HepG2 (cell line): ENCODE data around the gene GHR. TPM values are rescaled to one million over a fixed set of nuclear protein-coding genes. Genes with fewer than 3 reads are reported as not detected.

Source experiments
- ATAC-seq: fragments of 200-7000 bp; cut with Tn5 transposase; 3 replicates; pipeline ENCODE4 v1.9.1; 2020; ENCODE audit warnings: mild to moderate bottlenecking, moderate library complexity
- BruUV-seq: library from RNA; stranded (reverse); fragments of 400-500 nt; replicated peaks from 2 replicates; lab custom pipeline; 2021; lab: Mats Ljungman, UMichigan
- CTCF ChIA-PET: fragments of 300-600 bp; formaldehyde crosslinking; extraction: SDS; loops from one replicate; lab custom pipeline; 2021; ENCODE audit warnings: low total read pairs, inconsistent platforms, low intra/inter-chr PET ratio; lab: Yijun Ruan, JAX
- POLR2A ChIA-PET: fragments of 350-600 bp; sonication (Branson Sonifier 250); formaldehyde crosslinking; loops from one replicate; lab custom pipeline; 2020; ENCODE audit warnings: antibody characterized with exemption, inconsistent platforms; lab: Yijun Ruan, JAX
- DNase-seq: peaks from one replicate; pipeline ENCODE4 v3.0.0-alpha.2; 2015; ENCODE audit warnings: low spot score
- FAIRE-seq: peaks from 3 replicates; lab custom pipeline; 2011; peaks lifted over from hg19 to GRCh38; lab: Jason Lieb, UNC
- H2AFZ ChIP-seq: one replicate; pipeline ENCODE4 v1.6.1; 2011; ENCODE audit warnings: low read length, inconsistent platforms
- H3K27ac ChIP-seq: fragments of 300-600 bp; 3 replicates; pipeline ENCODE4 v1.8.0; 2011; ENCODE audit warnings: mixed run types, mild to moderate bottlenecking, mixed read lengths, low read length, inconsistent platforms; ENCODE audit not compliant: insufficient read depth; ENCODE audit errors: extremely low read length
- H3K27me3 ChIP-seq, 2 experiments: fragments of 200-600 bp in 1 of 2; 2 replicates in 1 of 2; 3 replicates in 1 of 2; pipeline versions ENCODE4 v1.6.0 to v1.8.0; 2011; ENCODE audit warnings: low read length in 2 of 2, mild to moderate bottlenecking in 2 of 2, moderate library complexity in 2 of 2, inconsistent platforms in 1 of 2; ENCODE audit not compliant: insufficient read depth in 2 of 2, control insufficient read depth in 1 of 2
- H3K36me3 ChIP-seq, 2 experiments: fragments of 200-600 bp in 1 of 2; replicated peaks in 1 of 2; 2 replicates in 1 of 2; 3 replicates in 1 of 2; pipeline versions ENCODE4 v1.5.1 to v1.8.0; 2011; ENCODE audit warnings: low read length in 2 of 2, inconsistent platforms in 1 of 2; ENCODE audit not compliant: insufficient read depth in 2 of 2, control insufficient read depth in 1 of 2
- H3K4me1 ChIP-seq: 2 replicates; pipeline ENCODE4 v1.5.1; 2012; ENCODE audit warnings: low read length, inconsistent platforms; ENCODE audit not compliant: insufficient read depth
- H3K4me2 ChIP-seq: 2 replicates; pipeline ENCODE4 v1.6.0; 2011; ENCODE audit warnings: low read depth, low read length, inconsistent platforms
- H3K4me3 ChIP-seq, 3 experiments: fragments of 200-600 bp in 1 of 3; sonication (generic), shearing (Covaris generic) in 1 of 3; replicated peaks in 1 of 3; 2 replicates each; pipeline ENCODE4 v1.5.1; 2011 to 2016; ENCODE audit warnings: low read length in 3 of 3, inconsistent platforms in 2 of 3, low read depth in 2 of 3, mild to moderate bottlenecking in 2 of 3, control low read depth in 1 of 3, mixed read lengths in 1 of 3; ENCODE audit not compliant: insufficient read depth in 1 of 3
- H3K79me2 ChIP-seq: one replicate; pipeline ENCODE4 v1.6.1; 2011; ENCODE audit warnings: low read length, inconsistent platforms; ENCODE audit not compliant: insufficient read depth
- H3K9ac ChIP-seq: 2 replicates; pipeline ENCODE4 v1.6.0; 2011; ENCODE audit warnings: mild to moderate bottlenecking, low read depth, low read length, inconsistent platforms; ENCODE audit not compliant: insufficient read depth
- H3K9me3 ChIP-seq: 2 replicates; pipeline ENCODE4 v1.5.1; 2012; ENCODE audit warnings: mild to moderate bottlenecking, low read length
- H4K20me1 ChIP-seq: 2 replicates; pipeline ENCODE4 v1.6.0; 2011; ENCODE audit warnings: inconsistent platforms, mild to moderate bottlenecking, low read length, moderate library complexity; ENCODE audit not compliant: insufficient read depth
- FLYWCH1 ChIP-seq: sonication (generic); formaldehyde crosslinking; IDR thresholded peaks from 2 replicates; pipeline ENCODE4 v1.8.1; 2023; ENCODE audit warnings: mild to moderate bottlenecking, missing genetic modification reagents
- GABPA ChIP-seq, 2 experiments: IDR thresholded peaks; 2 replicates each; pipeline ENCODE4 v1.6.1; 2011 to 2016; ENCODE audit warnings: low read depth in 2 of 2, low read length in 1 of 2, missing biosample characterization in 1 of 2, missing genetic modification characterization in 1 of 2
- HMGA1 ChIP-seq: sonication (generic); formaldehyde crosslinking; conservative IDR thresholded peaks from 2 replicates; pipeline ENCODE4 v1.4.0; 2020; ENCODE audit warnings: missing genetic modification reagents
- RBAK ChIP-seq: sonication (generic); formaldehyde crosslinking; IDR thresholded peaks from 2 replicates; pipeline ENCODE4 v1.5.1; 2020; ENCODE audit warnings: mild to moderate bottlenecking, missing genetic modification reagents
- SOX5 ChIP-seq: IDR thresholded peaks from 2 replicates; pipeline ENCODE4 v1.6.1; 2016; ENCODE audit warnings: borderline replicate concordance
- ZFP36L2 ChIP-seq: sonication (generic); formaldehyde crosslinking; IDR thresholded peaks from 2 replicates; pipeline ENCODE4 v1.4.0; 2020; ENCODE audit warnings: missing genetic modification reagents
- ZNF10 ChIP-seq: sonication (generic); formaldehyde crosslinking; IDR thresholded peaks from 2 replicates; pipeline ENCODE4 v1.4.0; 2020; ENCODE audit warnings: mild to moderate bottlenecking, low read depth, missing genetic modification reagents, borderline replicate concordance
- ZNF136 ChIP-seq: sonication (generic); formaldehyde crosslinking; IDR thresholded peaks from 2 replicates; pipeline ENCODE4 v1.8.1; 2022; ENCODE audit warnings: low read depth, mild to moderate bottlenecking, moderate library complexity, missing genetic modification reagents
- ZNF564 ChIP-seq: sonication (generic); formaldehyde crosslinking; IDR thresholded peaks from 2 replicates; pipeline ENCODE4 v1.8.1; 2023; ENCODE audit warnings: mild to moderate bottlenecking, missing genetic modification reagents
- WGBS: methylation state at CpG from one replicate; pipeline ENCODE4 v1.1.6; 2017; ENCODE audit warnings: low lambda C conversion rate; 5-methylcytosine and 5-hydroxymethylcytosine counted together
- in situ Hi-C: cut with HindIII; loops from 2 replicates; pipeline ENCODE4 v1.10.0; 2017; ENCODE audit warnings: low pct_unique_long_range_greater_than_20kb; ENCODE audit not compliant: extremely low pct_ligation_motif_present
- intact Hi-C: fragments of 100-400 bp; cut with micrococcal nuclease; formaldehyde crosslinking; loops from one replicate; pipeline ENCODE4 v1.10.0; 2022; ENCODE audit not compliant: unreplicated experiment
- polyA plus RNA-seq, 8 experiments: library from polyadenylated mRNA; depleted of rRNA in 3 of 8; stranded (reverse) in 7 of 8; unstranded in 1 of 8; fragments of >200 nt; fragmentation: Illumina TruSeq in 4 of 8; extraction: Trizol in 4 of 8; gene quantifications; 2 replicates each; pipeline versions ENCODE4 v1.2.1 to v1.2.3, GENCODE V29; 2011 to 2016; ENCODE audit warnings: low read depth in 4 of 8, missing spikeins in 1 of 8, mixed read lengths in 1 of 8; ENCODE audit not compliant: insufficient read depth in 1 of 8
- total RNA-seq, 5 experiments: library from RNA; depleted of rRNA; stranded (reverse); fragments of >200 nt; fragmentation: Illumina TruSeq; extraction: Trizol; gene quantifications; 2 replicates each; pipeline ENCODE4 v1.2.3, GENCODE V29; 2016; ENCODE audit warnings: low read depth in 1 of 5
- TF ChIP-seq, protein P1 (sequence below): fragments of 450-650 bp; IDR thresholded peaks from 2 replicates; pipeline ENCODE4 v1.6.1; 2017; ENCODE audit warnings: mild to moderate bottlenecking
- TF ChIP-seq, protein P2 (sequence below): sonication (generic); formaldehyde crosslinking; IDR thresholded peaks from 2 replicates; pipeline ENCODE4 v1.8.0; 2022; ENCODE audit warnings: missing genetic modification reagents, mild to moderate bottlenecking, moderate library complexity, borderline replicate concordance

The GHR gene
- total and polyA plus RNA-seq, 2 of the 13 experiments (the other 11 are each of a cell fraction or from before 2014, with no cell fraction given): 0.07 TPM; not detected in 1

DNA sequence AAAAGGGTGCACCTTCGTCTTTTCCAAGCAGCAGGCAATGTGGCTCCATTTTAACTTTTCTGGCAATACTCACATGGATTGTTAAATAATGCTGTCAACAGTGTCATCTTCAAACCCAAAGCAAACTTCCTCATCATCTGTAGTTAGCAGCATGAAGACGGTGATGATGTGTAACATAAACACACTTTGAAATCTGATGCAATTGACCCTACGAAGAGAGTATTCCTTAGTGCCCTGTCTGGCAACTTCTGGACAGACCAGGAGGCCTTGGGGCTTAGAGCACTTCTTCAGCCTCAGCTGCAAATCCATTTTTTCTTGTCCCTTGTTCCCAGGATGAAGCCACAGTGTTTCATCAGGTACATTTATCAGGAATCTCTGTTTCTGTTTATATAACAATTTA, 149.1 kb downstream of the GHR start:
- no TSS peak for BruUV-seq
- intact Hi-C loops (no loop called here), in situ Hi-C loops (no loop called here)
- CTCF ChIA-PET: no interaction called here
- DNase-seq (no peak), ATAC-seq (no peak), FAIRE-seq (no peak)
- POLR2A ChIA-PET: no interaction called here
- Histone ChIP-seq H3K36me3 (no peaks in the 10 kb centered on the region), H2AFZ (no peak overlapping the region), H3K4me1 (no peaks in the 10 kb centered on the region), H3K27ac (no peak overlapping the region), H4K20me1 (no peaks in the 10 kb centered on the region), H3K27me3 (no peaks in the 10 kb centered on the region), H3K4me3 (no peak overlapping the region), H3K9me3 (no peaks in the 10 kb centered on the region), H3K9ac (no peak overlapping the region), H3K4me2 (no peak overlapping the region), H3K79me2 (no peaks in the 10 kb centered on the region)
- no peak for TF ChIP-seq HMGA1
- TF ChIP-seq, protein P1, sequence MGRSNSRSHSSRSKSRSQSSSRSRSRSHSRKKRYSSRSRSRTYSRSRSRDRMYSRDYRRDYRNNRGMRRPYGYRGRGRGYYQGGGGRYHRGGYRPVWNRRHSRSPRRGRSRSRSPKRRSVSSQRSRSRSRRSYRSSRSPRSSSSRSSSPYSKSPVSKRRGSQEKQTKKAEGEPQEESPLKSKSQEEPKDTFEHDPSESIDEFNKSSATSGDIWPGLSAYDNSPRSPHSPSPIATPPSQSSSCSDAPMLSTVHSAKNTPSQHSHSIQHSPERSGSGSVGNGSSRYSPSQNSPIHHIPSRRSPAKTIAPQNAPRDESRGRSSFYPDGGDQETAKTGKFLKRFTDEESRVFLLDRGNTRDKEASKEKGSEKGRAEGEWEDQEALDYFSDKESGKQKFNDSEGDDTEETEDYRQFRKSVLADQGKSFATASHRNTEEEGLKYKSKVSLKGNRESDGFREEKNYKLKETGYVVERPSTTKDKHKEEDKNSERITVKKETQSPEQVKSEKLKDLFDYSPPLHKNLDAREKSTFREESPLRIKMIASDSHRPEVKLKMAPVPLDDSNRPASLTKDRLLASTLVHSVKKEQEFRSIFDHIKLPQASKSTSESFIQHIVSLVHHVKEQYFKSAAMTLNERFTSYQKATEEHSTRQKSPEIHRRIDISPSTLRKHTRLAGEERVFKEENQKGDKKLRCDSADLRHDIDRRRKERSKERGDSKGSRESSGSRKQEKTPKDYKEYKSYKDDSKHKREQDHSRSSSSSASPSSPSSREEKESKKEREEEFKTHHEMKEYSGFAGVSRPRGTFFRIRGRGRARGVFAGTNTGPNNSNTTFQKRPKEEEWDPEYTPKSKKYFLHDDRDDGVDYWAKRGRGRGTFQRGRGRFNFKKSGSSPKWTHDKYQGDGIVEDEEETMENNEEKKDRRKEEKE: no peak
- no peak for TF ChIP-seq ZFP36L2 (CRISPR knock-in tag)
- TF ChIP-seq, protein P2, sequence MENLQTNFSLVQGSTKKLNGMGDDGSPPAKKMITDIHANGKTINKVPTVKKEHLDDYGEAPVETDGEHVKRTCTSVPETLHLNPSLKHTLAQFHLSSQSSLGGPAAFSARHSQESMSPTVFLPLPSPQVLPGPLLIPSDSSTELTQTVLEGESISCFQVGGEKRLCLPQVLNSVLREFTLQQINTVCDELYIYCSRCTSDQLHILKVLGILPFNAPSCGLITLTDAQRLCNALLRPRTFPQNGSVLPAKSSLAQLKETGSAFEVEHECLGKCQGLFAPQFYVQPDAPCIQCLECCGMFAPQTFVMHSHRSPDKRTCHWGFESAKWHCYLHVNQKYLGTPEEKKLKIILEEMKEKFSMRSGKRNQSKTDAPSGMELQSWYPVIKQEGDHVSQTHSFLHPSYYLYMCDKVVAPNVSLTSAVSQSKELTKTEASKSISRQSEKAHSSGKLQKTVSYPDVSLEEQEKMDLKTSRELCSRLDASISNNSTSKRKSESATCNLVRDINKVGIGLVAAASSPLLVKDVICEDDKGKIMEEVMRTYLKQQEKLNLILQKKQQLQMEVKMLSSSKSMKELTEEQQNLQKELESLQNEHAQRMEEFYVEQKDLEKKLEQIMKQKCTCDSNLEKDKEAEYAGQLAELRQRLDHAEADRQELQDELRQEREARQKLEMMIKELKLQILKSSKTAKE (CRISPR knock-in tag): no peak
- no peak for TF ChIP-seq RBAK (CRISPR knock-in tag)
- TF ChIP-seq ZNF564 (CRISPR knock-in tag): no peak
- TF ChIP-seq GABPA (IDR thresholded peaks at IDR 0.05; ENCODE audit: low read depth, low read length): no peak
- no peak for TF ChIP-seq GABPA (CRISPR knock-in tag; IDR thresholded peaks at IDR 0.05; ENCODE audit: low read depth)
- TF ChIP-seq SOX5 (CRISPR knock-in tag): no peak
- TF ChIP-seq FLYWCH1 (CRISPR knock-in tag): no peak
- no peak for TF ChIP-seq ZNF10 (CRISPR knock-in tag)
- no peak for TF ChIP-seq ZNF136 (CRISPR knock-in tag)
- 0% methylated on average over 3 of the region's 3 CpGs for WGBS
